ENCODE results near the gene ANKZF1. TPM values are rescaled to one million over a fixed set of nuclear protein-coding genes. Genes with fewer than 3 reads are reported as not detected.

The ANKZF1 gene
- total and polyA plus RNA-seq, 2 experiments from 2014 or later, result 27.8 to 31.5 TPM

DNA sequence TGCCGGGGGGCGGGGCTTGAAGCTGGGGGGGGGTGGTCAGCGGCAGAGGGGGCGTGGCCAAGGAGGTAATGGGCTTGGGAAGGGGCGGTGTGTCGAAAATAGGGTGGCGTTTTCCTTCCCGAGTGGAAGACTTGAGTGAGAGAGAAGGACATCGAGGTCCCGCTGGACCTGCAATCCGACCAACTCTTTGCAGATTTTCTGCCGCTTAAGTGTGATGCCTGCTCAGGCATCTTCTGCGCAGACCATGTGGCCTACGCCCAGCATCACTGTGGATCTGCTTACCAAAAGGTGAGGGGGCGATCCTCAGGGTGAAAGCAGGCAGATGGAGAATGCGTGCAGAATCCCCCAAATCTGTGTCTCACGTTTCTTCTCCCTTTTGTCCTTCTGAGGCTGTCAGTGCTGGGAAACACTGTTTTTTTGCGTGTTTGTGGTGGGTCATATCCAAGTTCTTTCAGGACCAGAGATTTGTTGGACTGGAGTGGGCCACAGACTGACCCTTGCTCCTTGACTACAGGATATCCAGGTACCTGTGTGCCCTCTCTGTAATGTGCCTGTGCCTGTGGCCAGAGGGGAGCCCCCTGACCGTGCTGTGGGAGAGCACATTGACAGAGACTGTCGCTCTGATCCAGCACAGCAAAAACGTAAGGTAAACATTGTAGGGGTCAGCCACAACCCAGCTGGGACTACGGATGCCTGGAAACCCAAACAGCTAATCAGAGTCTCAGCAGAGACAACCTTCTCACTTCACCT is 22.3 kb upstream of the ANKZF1 start:
- TF ChIP-seq EZH2 (IDR thresholded peaks at IDR 0.05; ENCODE audit: insufficient read depth, poor library complexity, severe bottlenecking) (no peak), EZH2phosphoT487 (IDR thresholded peaks at IDR 0.05; ENCODE audit: insufficient read depth, low read depth) (no peak)
- Histone ChIP-seq H3K4me2 (ENCODE audit: unreplicated experiment) (peak overlapping the region; percentile 93), H3K79me2 (ENCODE audit: insufficient read depth) (0 out of 2 replicates have a peak, but pooled peaks cover 3% of the 10 kb centered on the region), H3K9me3 (ENCODE audit: low read depth) (no peaks in the 10 kb centered on the region), H3K27ac (peak overlapping the region; percentile 69), H3K27me3 (replicated peaks; ENCODE audit: insufficient read depth) (no peaks in the 10 kb centered on the region), H3K4me1 (ENCODE audit: insufficient read depth) (peaks cover 11% of the 10 kb centered on the region; the same call in 1 of the 2 replicates), H3F3A (ENCODE audit: insufficient read depth) (peaks cover 17% of the 10 kb centered on the region), H3K9ac (peak overlapping the region; percentile 77), H3K9me2 (ENCODE audit: insufficient read depth) (no peaks in the 10 kb centered on the region), H3K36me3 (ENCODE audit: low read depth) (no peaks in the 10 kb centered on the region), H4K20me1 (ENCODE audit: insufficient read depth) (no peaks in the 10 kb centered on the region), H3K4me3 (peak overlapping the region; percentile 78), H2AFZ (peak overlapping the region; percentile 88)
- no peak for DNase-seq
- WGBS, 2 experiments (ENCODE audit: low coverage in 1 of 2, low lambda C conversion rate in 2 of 2, missing lambda C conversion rate in 2 of 2), result 8 to 11% methylated on average over 18 to 22 of the region's 22 CpGs
- in situ Hi-C loops (cut with MboI), result no loop called here

DNA sequence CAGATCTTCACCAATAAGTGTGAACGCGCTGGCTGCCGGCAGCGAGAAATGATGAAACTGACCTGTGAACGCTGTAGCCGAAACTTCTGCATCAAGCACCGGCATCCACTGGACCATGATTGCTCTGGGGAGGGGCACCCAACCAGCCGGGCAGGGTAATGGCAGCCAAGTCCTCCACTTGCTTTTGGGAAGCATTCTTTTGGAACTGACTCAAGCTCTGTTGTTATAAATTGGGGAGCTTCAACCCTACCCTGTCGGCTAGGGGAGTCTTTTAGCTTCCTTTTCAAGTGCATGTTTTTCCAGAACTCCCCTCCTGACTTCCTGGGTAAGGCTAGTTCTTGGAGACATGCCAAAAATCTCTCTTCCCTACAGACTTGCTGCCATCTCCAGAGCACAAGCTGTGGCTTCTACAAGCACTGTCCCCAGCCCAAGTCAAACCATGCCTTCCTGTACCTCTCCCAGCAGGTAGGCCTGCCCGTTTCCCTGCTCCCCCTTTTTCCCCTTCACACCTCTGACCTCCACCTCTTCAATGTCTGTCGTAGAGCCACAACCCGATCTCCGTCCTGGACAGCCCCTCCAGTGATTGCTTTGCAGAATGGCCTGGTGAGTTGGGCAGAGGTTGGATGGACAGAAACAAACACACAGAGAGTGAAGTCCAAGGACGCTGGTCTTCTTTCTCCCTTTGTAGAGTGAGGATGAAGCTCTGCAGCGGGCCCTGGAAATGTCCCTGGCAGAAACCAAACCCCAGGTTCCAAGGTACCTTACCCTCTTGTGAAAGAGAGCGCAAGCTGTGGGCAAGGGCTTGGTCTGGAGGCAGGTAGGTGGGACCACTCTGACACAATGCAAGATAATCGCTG is 21.5 kb upstream of the ANKZF1 start:
- DNase-seq, result peak; percentile 30
- Histone ChIP-seq H3K9me2 (ENCODE audit: insufficient read depth) (no peaks in the 10 kb centered on the region), H3K9me3 (ENCODE audit: low read depth) (no peaks in the 10 kb centered on the region), H3K4me2 (ENCODE audit: unreplicated experiment) (peak overlapping the region; percentile 93), H3K9ac (peak overlapping the region; percentile 77), H3F3A (ENCODE audit: insufficient read depth) (peaks cover 17% of the 10 kb centered on the region), H3K79me2 (ENCODE audit: insufficient read depth) (0 out of 2 replicates have a peak, but pooled peaks cover 3% of the 10 kb centered on the region), H3K27me3 (replicated peaks; ENCODE audit: insufficient read depth) (no peaks in the 10 kb centered on the region), H3K4me1 (ENCODE audit: insufficient read depth) (peaks cover 11% of the 10 kb centered on the region; the same call in 1 of the 2 replicates), H3K27ac (peak overlapping the region; percentile 69), H2AFZ (no peak overlapping the region), H3K36me3 (ENCODE audit: low read depth) (no peaks in the 10 kb centered on the region), H4K20me1 (ENCODE audit: insufficient read depth) (no peaks in the 10 kb centered on the region), H3K4me3 (peak overlapping the region; percentile 78)
- in situ Hi-C loops (cut with MboI), result no loop called here
- 88 to 90% methylated on average over 17 of the region's 17 CpGs for WGBS, 2 experiments (ENCODE audit: low coverage in 1 of 2, low lambda C conversion rate in 2 of 2, missing lambda C conversion rate in 2 of 2)
- TF ChIP-seq EZH2phosphoT487 (IDR thresholded peaks at IDR 0.05; ENCODE audit: insufficient read depth, low read depth) (no peak), EZH2 (IDR thresholded peaks at IDR 0.05; ENCODE audit: insufficient read depth, poor library complexity, severe bottlenecking) (no peak)

GRCh38 chr2:219209236-219210195 is 20.1 kb upstream of the ANKZF1 start:
- Histone ChIP-seq H3K4me3 (no peak overlapping the region), H2AFZ (no peak overlapping the region), H3F3A (ENCODE audit: insufficient read depth) (peaks cover 17% of the 10 kb centered on the region), H3K4me1 (ENCODE audit: insufficient read depth) (peaks cover 11% of the 10 kb centered on the region; the same call in 1 of the 2 replicates), H3K36me3 (ENCODE audit: low read depth) (no peaks in the 10 kb centered on the region), H4K20me1 (ENCODE audit: insufficient read depth) (no peaks in the 10 kb centered on the region), H3K79me2 (ENCODE audit: insufficient read depth) (0 out of 2 replicates have a peak, but pooled peaks cover 3% of the 10 kb centered on the region), H3K9ac (no peak overlapping the region), H3K4me2 (ENCODE audit: unreplicated experiment) (no peak overlapping the region), H3K27ac (no peak overlapping the region), H3K27me3 (replicated peaks; ENCODE audit: insufficient read depth) (no peaks in the 10 kb centered on the region), H3K9me3 (ENCODE audit: low read depth) (no peaks in the 10 kb centered on the region), H3K9me2 (ENCODE audit: insufficient read depth) (no peaks in the 10 kb centered on the region)
- WGBS, 2 experiments (ENCODE audit: low coverage in 1 of 2, low lambda C conversion rate in 2 of 2, missing lambda C conversion rate in 2 of 2), result 78 to 84% methylated on average over 18 of the region's 18 CpGs
- TF ChIP-seq EZH2 (IDR thresholded peaks at IDR 0.05; ENCODE audit: insufficient read depth, poor library complexity, severe bottlenecking), result no peak
- no peak for TF ChIP-seq EZH2phosphoT487 (IDR thresholded peaks at IDR 0.05; ENCODE audit: insufficient read depth, low read depth)
- in situ Hi-C loops (cut with MboI), result no loop called here
- DNase-seq, result no peak
